Kidney glomerular epithelial cell (primary cell): ENCODE data around the gene MRPL14.

Experiments
- DNase-seq: peaks from one replicate; lab custom pipeline; 2025; lab: John Stamatoyannopoulos, UW

The MRPL14 gene

GRCh38 chr6:44064948-44065272 is 62.3 kb downstream of the MRPL14 start:
- no peak for DNase-seq

- DNase-seq: no peak
These were observed 62.9 kb downstream of the MRPL14 start for GRCh38 chr6:44064089-44064947.

GRCh38 chr6:44063561-44064059 is 63.6 kb downstream of the MRPL14 start:
- DNase-seq: no peak
